A549 (cell line): Measurements from ENCODE around the gene PHC2. TPM values are rescaled to one million over a fixed set of nuclear protein-coding genes. Genes with fewer than 3 reads are reported as not detected.

ENCODE experiments used
- ATAC-seq, 2 experiments: fragments of 200-7000 bp in 1 of 2; fragments of >200 bp in 1 of 2; cut with Nextera tagmentation in 1 of 2; cut with Tn5 transposase in 1 of 2; 3 replicates each; pipeline versions ENCODE4 v1.8.0 to v1.9.1; 2018 to 2020; ENCODE audit warnings: mild to moderate bottlenecking in 1 of 2, moderate library complexity in 1 of 2
- CTCF ChIA-PET: fragments of 300-600 bp; sonication (Branson Sonifier 250); formaldehyde crosslinking; extraction: SDS; loops from one replicate; lab custom pipeline; 2021; ENCODE audit warnings: antibody characterized with exemption, inconsistent platforms; lab: Yijun Ruan, JAX
- POLR2A ChIA-PET: fragments of 350-600 bp; formaldehyde crosslinking; extraction: SDS; loops from one replicate; lab custom pipeline; 2021; ENCODE audit warnings: antibody characterized with exemption, inconsistent platforms; lab: Yijun Ruan, JAX
- DNase-seq, 2 experiments: peaks; one replicate each; pipeline versions ENCODE4 v3.0.0 to v3.0.0-alpha.2; 2011 to 2016; ENCODE audit warnings: low read depth in 1 of 2, low spot score in 1 of 2
- FAIRE-seq: peaks from 2 replicates; lab custom pipeline; 2011; peaks lifted over from hg19 to GRCh38; lab: Jason Lieb, UNC
- H3K27ac ChIP-seq, 2 experiments: fragments of >200 bp; sonication (Bioruptor Twin); formaldehyde crosslinking; 3 replicates each; pipeline ENCODE4 v1.5.1; 2016 to 2017
- H3K4me1 ChIP-seq: fragments of >200 bp; sonication (Bioruptor Twin); formaldehyde crosslinking; 3 replicates; pipeline ENCODE4 v1.6.1; 2016
- H3K4me2 ChIP-seq: fragments of >200 bp; sonication (Bioruptor Twin); formaldehyde crosslinking; 3 replicates; pipeline ENCODE4 v1.6.1; 2016
- H3K4me3 ChIP-seq: fragments of >200 bp; sonication (Bioruptor Twin); formaldehyde crosslinking; 3 replicates; pipeline ENCODE4 v1.5.1; 2016
- H3K9me3 ChIP-seq: fragments of >200 bp; sonication (Bioruptor Twin); formaldehyde crosslinking; 3 replicates; pipeline ENCODE4 v1.6.1; 2016
- BCL3 ChIP-seq: fragments of >200 bp; sonication (Bioruptor Twin); formaldehyde crosslinking; IDR thresholded peaks from 3 replicates; pipeline ENCODE4 v1.6.1; 2016
- CBX8 ChIP-seq: fragments of 200-600 bp; sonication (generic); IDR thresholded peaks from 2 replicates; pipeline ENCODE4 v1.6.1; 2016
- CEBPB ChIP-seq, 2 experiments: fragments of >200 bp in 1 of 2; sonication (Bioruptor Twin) in 1 of 2; formaldehyde crosslinking in 1 of 2; IDR thresholded peaks; 2 replicates each; pipeline ENCODE4 v1.6.1; 2012 to 2016
- CHD4 ChIP-seq: fragments of 200-600 bp; sonication (generic); IDR thresholded peaks from 2 replicates; pipeline ENCODE4 v1.6.1; 2016; ENCODE audit warnings: antibody characterized with exemption, mild to moderate bottlenecking, borderline replicate concordance
- CTCF ChIP-seq: fragments of >200 bp; sonication (Bioruptor Twin); formaldehyde crosslinking; IDR thresholded peaks from 3 replicates; pipeline ENCODE4 v1.5.1; 2016
- EHF ChIP-seq: fragments of 250-450 bp; sonication (Bioruptor Pico); IDR thresholded peaks from 2 replicates; pipeline ENCODE4 v1.5.0; 2020; ENCODE audit warnings: mild to moderate bottlenecking
- EP300 ChIP-seq, 2 experiments: fragments of >200 bp; sonication (Bioruptor Twin); formaldehyde crosslinking; IDR thresholded peaks; 2 replicates in 1 of 2; 3 replicates in 1 of 2; pipeline ENCODE4 v1.6.1; 2016 to 2017
- ESRRA ChIP-seq: fragments of 150-350 bp; IDR thresholded peaks from 2 replicates; pipeline ENCODE4 v1.6.1; 2014; ENCODE audit warnings: mild to moderate bottlenecking, low read length, borderline replicate concordance
- FOSB ChIP-seq: fragments of 250-450 bp; sonication (Bioruptor Pico); IDR thresholded peaks from 2 replicates; pipeline ENCODE4 v1.5.0; 2020; ENCODE audit warnings: mild to moderate bottlenecking, moderate library complexity
- HDAC2 ChIP-seq: fragments of 200-600 bp; sonication (generic); IDR thresholded peaks from 2 replicates; pipeline ENCODE4 v1.6.1; 2016
- HES2 ChIP-seq: fragments of >200 bp; sonication (Bioruptor Twin); formaldehyde crosslinking; IDR thresholded peaks from 2 replicates; pipeline ENCODE4 v1.6.1; 2016
- HOXA7 ChIP-seq: fragments of 250-450 bp; sonication (Bioruptor Pico); IDR thresholded peaks from 2 replicates; pipeline ENCODE4 v1.5.0; 2020; ENCODE audit warnings: mild to moderate bottlenecking, moderate library complexity
- KDM1A ChIP-seq: fragments of 200-600 bp; sonication (generic); IDR thresholded peaks from 2 replicates; pipeline ENCODE4 v1.6.1; 2016; ENCODE audit warnings: low read depth, mild to moderate bottlenecking
- MAZ ChIP-seq: fragments of 150-350 bp; IDR thresholded peaks from 2 replicates; pipeline ENCODE4 v1.6.1; 2014; ENCODE audit warnings: antibody characterized with exemption, low read depth, low read length, borderline replicate concordance
- MYC ChIP-seq: IDR thresholded peaks from 2 replicates; pipeline ENCODE4 v1.6.1; 2012; ENCODE audit warnings: mild to moderate bottlenecking, inconsistent platforms, low read length, improper control_type of control experiment, borderline replicate concordance
- NR3C1 ChIP-seq: fragments of >200 bp; sonication (Bioruptor Twin); formaldehyde crosslinking; IDR thresholded peaks from 3 replicates; pipeline ENCODE4 v1.6.1; 2017
- PBX3 ChIP-seq: IDR thresholded peaks from 2 replicates; pipeline ENCODE4 v1.6.1; 2012
- POLR2A ChIP-seq: IDR thresholded peaks from 2 replicates; pipeline ENCODE4 v1.6.1; 2012; ENCODE audit warnings: mild to moderate bottlenecking, low read length
- RAD21 ChIP-seq, 2 experiments: fragments of >200 bp in 1 of 2; sonication (Bioruptor Twin) in 1 of 2; formaldehyde crosslinking in 1 of 2; IDR thresholded peaks in 1 of 2; conservative IDR thresholded peaks in 1 of 2; 2 replicates in 1 of 2; 3 replicates in 1 of 2; pipeline ENCODE4 v1.6.1; 2012 to 2018; ENCODE audit warnings: inconsistent platforms in 1 of 2
- RARB ChIP-seq: fragments of 250-450 bp; sonication (Bioruptor Pico); IDR thresholded peaks from 2 replicates; pipeline ENCODE4 v1.8.0; 2021; ENCODE audit warnings: mild to moderate bottlenecking, moderate library complexity
- RNF2 ChIP-seq: fragments of 200-600 bp; sonication (generic); IDR thresholded peaks from 2 replicates; pipeline ENCODE4 v1.6.1; 2016; ENCODE audit warnings: low read depth, mild to moderate bottlenecking, antibody characterized with exemption, moderate library complexity, borderline replicate concordance
- SMC3 ChIP-seq: fragments of >200 bp; sonication (Bioruptor Twin); formaldehyde crosslinking; IDR thresholded peaks from 3 replicates; pipeline ENCODE4 v1.6.1; 2018; ENCODE audit warnings: inconsistent platforms
- SREBF2 ChIP-seq: fragments of 450-650 bp; IDR thresholded peaks from 2 replicates; pipeline ENCODE4 v1.6.1; 2014; ENCODE audit warnings: mild to moderate bottlenecking, moderate library complexity
- ZC3H11A ChIP-seq: fragments of 450-650 bp; IDR thresholded peaks from 2 replicates; pipeline ENCODE4 v1.6.1; 2014; ENCODE audit warnings: antibody characterized with exemption, mild to moderate bottlenecking
- ZFP36 ChIP-seq: fragments of 450-650 bp; IDR thresholded peaks from 2 replicates; pipeline ENCODE4 v1.6.1; 2014; ENCODE audit warnings: borderline replicate concordance; ENCODE audit not compliant: partially characterized antibody
- ZNF302 ChIP-seq: fragments of 250-450 bp; sonication (Bioruptor Pico); IDR thresholded peaks from 2 replicates; pipeline ENCODE4 v1.9.0; 2021; ENCODE audit warnings: inconsistent platforms, mild to moderate bottlenecking, moderate library complexity
- ZSCAN20 ChIP-seq: fragments of 250-450 bp; sonication (Bioruptor Pico); IDR thresholded peaks from 2 replicates; pipeline ENCODE4 v1.8.0; 2022; ENCODE audit warnings: mild to moderate bottlenecking, moderate library complexity
- WGBS: methylation state at CpG from one replicate; pipeline ENCODE4 v1.1.6; 2017; ENCODE audit errors: missing lambda C conversion rate; 5-methylcytosine and 5-hydroxymethylcytosine counted together
- polyA plus RNA-seq, 4 experiments: library from polyadenylated mRNA; depleted of rRNA in 3 of 4; stranded (reverse); fragments of >200 nt; fragmentation: RNase III in 1 of 4; extraction: RNeasy Plus Mini Kit Qiagen cat#74134 plus additional on column Dnase treatment in 1 of 4; gene quantifications; 2 replicates in 3 of 4; 3 replicates in 1 of 4; pipeline ENCODE4 v1.2.3, GENCODE V29; 2011 to 2017
- TF ChIP-seq, protein P1 (sequence below): fragments of 250-450 bp; sonication (Bioruptor Pico); IDR thresholded peaks from 2 replicates; pipeline ENCODE4 v1.5.0; 2020; ENCODE audit warnings: low read depth, mild to moderate bottlenecking, moderate library complexity
- TF ChIP-seq, protein P2 (sequence below): fragments of 250-450 bp; sonication (Bioruptor Pico); IDR thresholded peaks from 2 replicates; pipeline ENCODE4 v1.5.0; 2021; ENCODE audit warnings: mild to moderate bottlenecking, moderate library complexity, borderline replicate concordance

PHC2 gene
- polyA plus RNA-seq, 2 of the 4 experiments (the other 2 are of a cell fraction), result 29.9 to 33.2 TPM

DNA sequence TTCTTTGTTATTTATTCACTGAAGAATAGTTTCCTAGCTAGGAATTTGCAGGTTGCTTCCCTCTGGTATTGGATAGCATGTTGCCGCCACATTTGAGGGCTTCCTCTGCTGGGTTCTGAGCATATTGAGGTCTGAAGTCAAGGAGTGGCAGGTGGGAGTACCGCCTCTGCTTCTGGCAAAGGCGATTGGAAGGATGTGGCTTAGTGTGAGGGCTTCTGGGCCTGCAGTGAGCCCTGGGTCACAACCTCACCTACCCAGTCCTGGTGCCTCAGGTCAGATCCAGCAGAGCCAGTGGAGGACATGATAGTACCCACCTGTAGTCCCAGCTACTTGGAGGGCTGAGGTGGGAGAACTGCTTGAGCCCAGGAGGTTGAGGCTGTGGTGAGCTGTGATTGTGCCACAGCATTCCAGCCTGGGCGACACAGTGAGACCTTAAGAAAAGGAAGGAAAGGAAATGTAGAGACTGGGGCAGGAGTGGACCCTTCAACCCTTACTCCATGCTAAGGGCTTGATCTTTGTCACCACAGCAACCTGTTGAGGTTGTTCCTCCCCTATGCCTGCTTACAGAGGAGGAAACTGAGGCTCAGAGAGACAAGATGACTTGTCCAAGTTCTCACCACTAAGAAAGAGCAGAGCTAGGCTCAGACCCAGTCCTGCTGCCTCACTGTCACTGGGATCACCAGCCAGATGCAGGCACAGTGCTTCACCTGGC is 132.8 kb downstream of the PHC2 start:
- no peak overlapping the region for H3K27ac ChIP-seq
- H3K4me2 ChIP-seq, result no peak overlapping the region
- WGBS, result 86% methylated on average over 4 of the region's 4 CpGs
- ChIA-PET POLR2A (no interaction called here), CTCF (interaction anchor here (0.7 to 8.6 kb wide), 10 partner anchors 15 to 314 kb away, joined by 3 to 162 read pairs (median 4); partner anchors contain the start of gene ZSCAN20)
- ATAC-seq (no peak; a peak in 2 of 6 replicates), FAIRE-seq (no peak), DNase-seq (no peak)
- no peak overlapping the region for H3K4me3 ChIP-seq
- H3K4me1 ChIP-seq, result no peaks in the 10 kb centered on the region
- H3K9me3 ChIP-seq, result no peaks in the 10 kb centered on the region; the same call in 2 of the 3 replicates
- TF ChIP-seq ZFP36 (no peak), CHD4 (no peak), ZC3H11A (no peak), FOSB (CRISPR knock-in tag) (no peak), HES2 (no peak), ZSCAN20 (CRISPR knock-in tag) (no peak), EHF (CRISPR knock-in tag) (no peak), CTCF (no peak), CEBPB (IDR thresholded peaks at IDR 0.05) (no peak), MYC (no peak), PBX3 (no peak), BCL3 (no peak), EP300 (IDR thresholded peaks at IDR 0.05) (no peak), CBX8 (no peak), RNF2 (no peak), SREBF2 (no peak)
- TF ChIP-seq, protein P1, sequence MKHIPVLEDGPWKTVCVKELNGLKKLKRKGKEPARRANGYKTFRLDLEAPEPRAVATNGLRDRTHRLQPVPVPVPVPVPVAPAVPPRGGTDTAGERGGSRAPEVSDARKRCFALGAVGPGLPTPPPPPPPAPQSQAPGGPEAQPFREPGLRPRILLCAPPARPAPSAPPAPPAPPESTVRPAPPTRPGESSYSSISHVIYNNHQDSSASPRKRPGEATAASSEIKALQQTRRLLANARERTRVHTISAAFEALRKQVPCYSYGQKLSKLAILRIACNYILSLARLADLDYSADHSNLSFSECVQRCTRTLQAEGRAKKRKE (CRISPR knock-in tag), result no peak

DNA sequence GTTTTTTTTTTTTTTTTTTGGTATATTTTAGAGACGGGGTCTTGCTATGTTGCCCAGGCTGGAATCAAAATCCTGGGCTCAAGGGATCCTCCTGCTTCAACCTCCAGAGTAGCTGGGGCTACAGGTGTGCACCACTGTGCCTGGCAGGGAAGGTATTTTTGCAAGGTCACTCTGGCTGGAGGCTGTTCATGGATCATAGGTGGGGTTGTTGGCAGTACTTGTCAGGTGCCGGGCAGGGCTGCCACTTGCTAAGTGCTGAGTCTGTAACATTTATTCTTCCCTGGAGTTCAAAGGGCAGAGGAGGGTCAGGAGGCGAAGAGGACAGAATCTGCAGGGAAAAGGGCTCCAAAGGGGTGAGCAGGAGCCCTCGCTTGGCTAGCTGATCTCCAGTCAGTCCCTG is 134.1 kb downstream of the PHC2 start:
- Histone ChIP-seq H3K9me3 (no peaks in the 10 kb centered on the region; the same call in 2 of the 3 replicates), H3K27ac (no peak overlapping the region), H3K4me1 (no peaks in the 10 kb centered on the region), H3K4me3 (no peak overlapping the region), H3K4me2 (no peak overlapping the region)
- ATAC-seq (no peak), FAIRE-seq (no peak), DNase-seq (no peak)
- TF ChIP-seq PBX3 (no peak), HOXA7 (CRISPR knock-in tag) (no peak), ZNF302 (CRISPR knock-in tag) (no peak), ESRRA (no peak), NR3C1 (no peak), MAZ (no peak), RAD21 (conservative IDR thresholded peaks at IDR 0.05 in 1 of 2, IDR thresholded peaks at IDR 0.05 in 1 of 2) (no peak), KDM1A (no peak), RNF2 (no peak), CBX8 (no peak), HDAC2 (no peak), SMC3 (no peak), RARB (CRISPR knock-in tag) (no peak), POLR2A (no peak), MYC (no peak)
- TF ChIP-seq, protein P2, sequence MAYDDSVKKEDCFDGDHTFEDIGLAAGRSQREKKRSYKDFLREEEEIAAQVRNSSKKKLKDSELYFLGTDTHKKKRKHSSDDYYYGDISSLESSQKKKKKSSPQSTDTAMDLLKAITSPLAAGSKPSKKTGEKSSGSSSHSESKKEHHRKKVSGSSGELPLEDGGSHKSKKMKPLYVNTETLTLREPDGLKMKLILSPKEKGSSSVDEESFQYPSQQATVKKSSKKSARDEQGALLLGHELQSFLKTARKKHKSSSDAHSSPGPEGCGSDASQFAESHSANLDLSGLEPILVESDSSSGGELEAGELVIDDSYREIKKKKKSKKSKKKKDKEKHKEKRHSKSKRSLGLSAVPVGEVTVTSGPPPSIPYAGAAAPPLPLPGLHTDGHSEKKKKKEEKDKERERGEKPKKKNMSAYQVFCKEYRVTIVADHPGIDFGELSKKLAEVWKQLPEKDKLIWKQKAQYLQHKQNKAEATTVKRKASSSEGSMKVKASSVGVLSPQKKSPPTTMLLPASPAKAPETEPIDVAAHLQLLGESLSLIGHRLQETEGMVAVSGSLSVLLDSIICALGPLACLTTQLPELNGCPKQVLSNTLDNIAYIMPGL (CRISPR knock-in tag), result no peak
- CTCF ChIA-PET, result interaction anchor here (0.6 to 8.6 kb wide), 16 partner anchors 9 to 173 kb away, joined by 3 to 162 read pairs (median 8); partner anchors contain the start of gene ZSCAN20
- WGBS, result 82% methylated on average over 4 of the region's 4 CpGs
- POLR2A ChIA-PET, result interaction anchor here (0.6 kb wide), 1 partner anchor 187 kb away, joined by 3 read pairs; no protein-coding TSS in a partner anchor
